GM04504 (cell line): ENCODE measurements around the gene MYCBP.
"Not testable (repeated sequence)": the region's sequence is repeated elsewhere in the genome, so short reads cannot be mapped to it uniquely, and the experiment has no call there.

ENCODE experiments used
- DNase-seq: peaks from one replicate; pipeline ENCODE4 v3.0.0-alpha.2; 2012; ENCODE audit warnings: low read depth

The MYCBP gene

GRCh38 chr1:38867208-38867607 lies 5.9 kb downstream of the MYCBP start:
- no peak for DNase-seq

GRCh38 chr1:38865112-38865715 lies 7.9 kb downstream of the MYCBP start:
- no peak for DNase-seq

DNA sequence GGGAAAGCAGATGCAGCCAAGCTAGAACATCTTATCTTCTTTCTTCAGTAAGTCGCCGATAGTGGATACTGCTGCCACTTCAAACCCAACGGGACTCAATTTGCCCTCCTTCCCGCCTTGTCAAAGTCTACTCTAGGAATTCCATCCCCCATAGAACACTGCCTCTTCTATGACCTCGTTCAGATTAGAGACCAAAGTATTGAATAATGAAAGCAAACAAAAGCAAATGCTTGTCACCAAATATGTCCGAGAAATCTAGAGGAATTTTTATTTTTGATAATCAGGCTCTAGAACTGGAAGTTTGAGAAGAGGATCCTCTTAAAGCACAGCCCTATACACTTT lies 12.7 kb downstream of the MYCBP start:
- no peak for DNase-seq

GRCh38 chr1:38859561-38860453 lies 13.3 kb downstream of the MYCBP start, which contains the start of gene RRAGC:
Gene RRAGC, minus strand, starts transcription at chr1:38859772. Its CDS starts 126 bp downstream, at chr1:38859646.
- peak; percentile 98 for DNase-seq

DNA sequence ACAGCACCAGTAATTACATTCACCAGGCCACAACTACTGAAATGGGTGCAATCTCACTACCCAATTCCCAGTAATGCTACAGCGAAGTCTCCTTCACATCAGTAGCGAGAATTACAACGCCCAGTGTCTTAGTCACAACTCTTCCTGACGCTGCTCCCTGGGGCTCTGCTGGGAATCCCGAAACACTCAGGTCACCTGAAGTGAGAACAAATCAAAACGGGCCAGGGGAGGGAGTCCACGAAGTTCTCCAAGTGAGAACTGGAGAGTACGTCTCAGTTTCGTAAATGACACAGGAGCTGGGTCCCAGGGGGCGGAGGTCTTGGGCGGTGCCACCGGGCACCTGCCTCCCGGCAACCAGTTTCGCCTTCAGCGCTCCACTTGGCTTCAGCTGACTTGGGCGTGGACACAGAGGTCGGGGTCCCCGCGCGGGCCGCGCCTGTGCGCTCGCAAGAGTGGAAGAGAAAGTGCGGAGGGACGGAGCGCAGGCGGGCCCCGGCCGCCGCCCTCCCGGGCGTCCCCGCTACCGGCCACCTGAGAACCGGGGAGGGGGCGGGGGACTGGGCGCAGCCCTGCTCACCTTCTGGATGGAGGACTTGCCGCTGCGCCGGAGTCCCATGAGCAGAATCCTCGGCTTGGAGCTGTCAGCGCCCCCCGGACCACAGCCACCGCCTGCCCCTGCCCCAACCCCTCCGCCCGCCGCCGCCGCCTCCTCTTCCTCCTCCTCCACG lies 14.2 kb downstream of the MYCBP start:
- peak; percentile 45 for DNase-seq

DNA sequence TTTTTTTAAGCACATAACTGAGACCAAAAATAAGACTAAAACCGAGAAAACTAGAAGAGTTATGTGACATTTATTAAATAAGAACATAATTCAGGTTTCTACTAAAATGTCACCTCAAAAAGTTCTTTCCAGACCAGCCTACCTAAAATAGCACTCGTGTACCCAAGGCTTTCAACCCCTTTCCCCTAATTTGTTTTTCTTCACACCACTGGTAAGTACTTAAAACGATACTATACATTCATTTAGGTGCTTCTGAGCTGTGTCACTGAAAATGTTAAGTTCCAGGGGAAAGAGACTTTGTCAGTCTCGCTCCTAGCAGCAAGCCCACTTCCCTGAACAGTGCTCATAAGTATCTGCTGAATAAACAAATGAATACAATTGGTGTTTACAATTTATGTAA lies 20.4 kb downstream of the MYCBP start:
- no peak for DNase-seq

DNA sequence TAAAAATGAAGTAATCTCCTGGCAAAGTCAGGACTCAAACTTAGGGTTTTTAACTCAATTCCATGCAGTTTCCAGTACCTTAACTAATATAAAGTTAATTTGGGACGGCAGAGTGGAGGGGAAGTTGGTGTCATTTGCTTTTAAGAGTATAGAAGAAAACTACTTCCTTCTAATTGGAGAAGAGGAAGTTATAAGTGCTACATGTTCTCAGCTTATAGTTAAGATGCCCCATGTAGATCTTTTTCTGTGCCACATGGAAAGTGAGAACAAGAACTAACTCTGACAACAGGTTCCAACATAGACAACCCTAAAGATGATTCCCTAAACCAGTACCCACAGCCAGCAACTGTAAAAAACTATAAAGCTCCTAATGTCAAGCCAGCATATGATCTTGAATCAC lies 25.1 kb downstream of the MYCBP start:
- DNase-seq = no peak

DNA sequence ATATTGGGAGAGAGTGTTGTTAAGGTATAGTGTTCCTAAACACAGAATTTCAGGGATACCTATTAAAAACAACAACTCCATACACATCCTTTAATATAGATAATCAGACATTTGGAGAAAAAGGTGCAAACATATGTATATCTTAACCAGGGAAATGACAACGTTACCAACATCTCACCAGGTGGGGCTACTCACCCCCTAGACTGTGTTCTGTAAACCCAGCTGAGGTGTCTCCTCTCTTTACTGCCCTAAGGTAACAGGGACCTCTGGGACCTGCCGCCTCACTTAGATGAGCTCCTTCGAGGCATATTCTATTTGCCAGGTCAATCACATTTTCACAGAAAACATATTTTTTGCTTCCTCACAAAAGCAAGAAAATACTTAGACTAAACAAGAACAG lies 26.9 kb downstream of the MYCBP start:
- DNase-seq = no peak

DNA sequence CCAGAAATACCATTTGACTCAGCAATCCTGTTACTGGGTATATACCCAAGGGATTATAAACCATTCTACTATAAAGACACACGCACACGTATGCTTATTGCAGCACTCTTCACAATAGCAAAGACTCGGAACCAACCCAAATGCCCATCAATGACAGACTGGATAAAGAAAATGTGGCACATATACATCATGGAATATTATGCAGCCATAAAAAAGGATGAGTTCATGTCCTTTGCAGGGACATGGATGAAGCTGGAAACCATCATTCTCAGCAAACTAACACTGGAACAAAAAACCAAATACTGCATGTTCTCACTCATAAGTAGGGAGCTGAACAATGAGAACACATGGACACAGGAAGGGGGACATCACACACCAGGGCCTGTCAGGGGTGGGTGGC lies 28.1 kb downstream of the MYCBP start:
- not testable (repeated sequence) for DNase-seq

DNA sequence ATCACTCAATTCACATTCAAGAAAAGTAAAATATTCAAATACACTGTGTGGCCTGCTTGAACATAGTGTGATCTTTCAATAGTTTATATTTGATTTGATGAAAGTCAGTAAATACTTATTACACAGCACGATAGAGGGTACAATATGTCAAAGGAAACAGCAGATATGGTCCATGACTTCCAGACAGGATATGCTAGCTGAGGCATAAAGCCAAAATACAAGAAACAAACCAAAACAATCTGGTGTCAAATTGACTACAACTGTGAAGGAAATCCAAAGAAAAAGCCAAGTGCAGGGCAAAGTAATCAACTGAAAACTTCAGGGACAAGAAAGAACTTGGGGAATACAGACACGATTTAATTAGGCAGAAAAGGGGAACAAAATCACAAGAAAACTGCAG lies 32.9 kb downstream of the MYCBP start:
- no peak for DNase-seq

DNA sequence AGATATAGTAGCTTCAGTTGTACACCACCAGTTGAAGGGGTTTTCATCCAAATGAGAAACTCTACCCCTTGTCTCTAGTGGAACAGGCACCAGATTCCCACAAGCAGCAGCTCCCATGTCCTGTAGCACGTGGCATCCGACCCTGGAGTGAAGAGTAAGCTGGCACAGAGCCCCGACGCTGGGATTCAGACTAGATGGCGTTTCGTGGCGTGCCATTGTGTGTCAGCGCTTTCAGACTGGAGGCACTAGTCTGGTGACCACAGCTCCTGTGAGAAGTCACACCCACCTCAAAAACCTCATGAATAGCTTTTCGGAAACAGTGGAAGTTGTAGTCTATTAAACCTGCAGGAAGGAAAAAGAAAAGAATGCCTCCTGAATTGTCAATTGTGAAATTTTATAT lies 33.8 kb downstream of the MYCBP start:
- no peak for DNase-seq

GRCh38 chr1:38836316-38836715 lies 36.8 kb downstream of the MYCBP start:
- DNase-seq = not testable (repeated sequence)

DNA sequence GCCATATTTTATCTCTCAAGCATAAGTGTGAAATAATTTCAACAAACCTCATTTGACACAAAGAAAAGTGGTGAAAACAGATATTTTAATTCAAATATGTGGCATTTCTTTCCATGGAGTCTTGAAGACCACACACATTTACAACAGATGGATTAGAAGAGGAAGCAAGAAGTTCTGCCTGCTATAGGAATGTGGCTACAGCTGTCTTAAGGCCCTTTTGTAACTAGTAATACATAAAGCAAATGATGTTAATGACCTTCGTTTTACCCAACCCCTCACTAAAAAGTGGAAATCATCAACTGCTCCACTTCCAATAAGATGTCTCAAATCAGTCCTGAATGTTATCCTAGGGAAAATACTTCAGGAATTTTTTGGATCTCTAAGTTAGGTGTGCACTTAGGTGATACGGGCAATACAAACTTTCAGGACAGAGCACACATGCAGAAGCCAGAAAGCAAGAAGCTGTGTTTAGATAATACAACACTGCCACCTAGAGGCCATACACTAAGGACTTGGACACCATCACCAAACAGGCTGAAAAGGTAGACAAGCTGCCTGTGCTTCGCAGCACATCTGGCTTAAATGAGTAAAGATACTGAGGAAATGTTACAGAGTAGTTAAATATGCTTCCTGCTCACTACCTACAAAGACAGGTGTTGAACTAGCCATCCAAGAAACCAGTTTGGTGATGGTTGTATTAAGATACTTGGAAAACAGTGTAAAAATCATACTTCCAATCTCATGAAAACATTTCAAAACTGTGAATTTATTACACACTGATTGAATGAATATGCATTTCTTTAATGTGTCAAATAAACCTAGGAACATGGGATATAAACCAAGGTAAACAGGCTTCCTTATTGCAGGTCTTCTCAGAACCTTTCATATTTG lies 38.0 kb downstream of the MYCBP start:
- peak; percentile 63 for DNase-seq

DNA sequence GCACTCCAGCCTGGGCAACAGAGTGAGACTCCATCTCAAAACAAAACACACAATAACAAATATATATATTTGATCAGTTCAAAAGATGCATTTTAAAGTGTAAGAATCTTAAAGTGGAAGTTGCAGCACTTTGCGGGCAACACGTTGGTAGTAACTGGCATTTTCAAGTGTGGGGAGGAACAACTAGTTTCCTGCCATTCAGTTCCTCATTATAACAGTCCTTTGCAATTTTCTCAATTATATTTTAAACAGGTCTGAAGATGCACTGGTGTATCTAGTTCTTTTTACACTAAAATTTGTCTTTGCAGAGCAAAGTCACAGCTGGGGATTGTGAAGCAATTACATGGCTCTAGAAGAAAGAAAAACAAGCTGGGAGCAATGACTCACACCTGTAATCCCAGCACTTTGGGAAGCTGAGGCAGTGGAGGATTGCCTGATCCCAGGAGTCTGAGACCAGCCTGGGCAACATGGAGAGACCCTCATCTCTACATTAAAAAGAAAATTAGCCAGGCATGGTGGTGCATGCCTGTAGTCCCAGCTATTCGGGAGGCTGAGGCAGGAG lies 38.8 kb downstream of the MYCBP start:
- DNase-seq = no peak

GRCh38 chr1:38833146-38833545 lies 40.0 kb downstream of the MYCBP start:
- no peak for DNase-seq

DNA sequence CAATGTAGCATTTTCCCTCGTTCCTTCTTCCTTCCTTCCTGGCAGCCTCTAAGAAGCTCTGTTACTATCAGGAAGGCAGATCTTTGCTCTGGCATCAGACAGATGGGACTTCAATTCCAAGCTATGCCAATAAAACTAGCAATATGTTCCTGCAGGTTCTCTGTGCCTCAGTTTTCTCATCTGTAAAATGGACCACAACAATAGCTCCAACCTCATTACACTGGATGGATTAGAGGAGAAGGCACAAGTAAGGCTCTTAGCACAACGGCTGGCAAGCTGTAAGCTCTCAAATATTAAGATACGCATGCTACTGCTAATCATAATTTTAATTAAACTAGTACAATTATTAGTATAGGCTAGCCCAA lies 40.8 kb downstream of the MYCBP start:
- DNase-seq = no peak

DNA sequence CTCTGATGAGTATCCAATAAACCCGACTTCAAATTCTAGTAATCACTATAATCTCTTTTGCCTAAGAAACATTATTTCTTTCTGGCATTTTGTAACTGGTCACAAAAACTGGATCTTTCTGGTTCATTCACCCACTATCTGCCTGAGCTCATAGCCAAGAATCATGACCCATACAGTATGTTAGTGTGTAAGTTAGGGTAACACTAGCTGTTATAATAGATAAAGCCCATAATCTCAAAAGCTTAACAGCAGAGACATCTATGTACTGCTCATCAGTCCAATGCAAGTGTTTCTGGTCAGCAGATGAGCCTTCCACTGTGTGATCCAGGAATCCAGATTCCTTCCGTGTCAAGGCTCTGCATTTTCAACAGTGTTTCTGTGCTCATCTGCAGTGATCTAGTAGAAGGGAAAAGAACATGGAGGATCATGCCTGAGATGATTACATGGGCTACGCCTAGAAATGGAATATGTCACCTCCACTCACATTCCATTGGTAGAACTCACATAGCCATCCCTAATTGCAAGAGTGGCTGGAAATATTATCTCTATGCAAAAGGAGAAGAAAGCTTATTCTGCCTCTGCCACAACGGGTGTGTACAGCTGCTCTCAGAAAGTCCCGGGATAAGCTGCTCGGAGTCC lies 41.3 kb downstream of the MYCBP start:
- no peak for DNase-seq

- DNase-seq = no peak
These were observed 43.8 kb downstream of the MYCBP start for GRCh38 chr1:38829368-38829767.

DNA sequence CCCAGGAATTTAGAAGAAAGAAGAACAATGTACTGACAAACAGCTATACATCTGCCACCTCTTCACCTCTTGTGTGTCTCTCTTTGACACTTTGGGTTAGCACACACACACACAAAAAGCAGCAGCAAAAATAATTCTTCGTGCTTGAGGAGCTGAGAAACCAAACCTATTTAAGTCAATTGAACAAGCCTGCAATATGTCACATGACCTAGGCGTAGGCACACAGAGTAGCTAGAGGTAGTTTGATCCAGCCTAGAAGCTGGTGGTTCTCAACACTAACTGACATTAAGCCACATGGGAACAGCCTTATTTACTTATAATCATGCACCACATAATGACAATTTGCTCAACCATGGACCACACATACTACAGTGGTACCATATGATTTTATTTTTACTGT lies 45.8 kb downstream of the MYCBP start:
- DNase-seq = no peak

DNA sequence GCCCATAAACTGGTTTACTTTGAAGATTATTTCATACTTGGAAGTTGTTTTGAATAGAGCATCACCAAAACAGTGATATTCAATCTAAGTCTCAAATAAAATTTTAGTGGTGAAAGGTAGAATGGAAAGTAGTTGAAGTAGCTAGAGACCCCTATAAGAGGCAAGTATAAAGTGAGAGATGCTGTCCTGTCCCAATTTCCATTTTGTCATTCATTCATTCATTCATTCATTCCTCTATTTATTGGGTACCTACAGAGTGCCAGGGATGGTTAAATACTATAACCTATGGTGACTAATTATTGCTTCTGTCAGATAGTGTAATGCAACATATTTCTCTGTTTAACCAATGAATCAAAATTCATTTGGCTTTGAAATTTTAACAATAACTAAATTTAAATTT lies 46.3 kb downstream of the MYCBP start:
- no peak for DNase-seq

DNA sequence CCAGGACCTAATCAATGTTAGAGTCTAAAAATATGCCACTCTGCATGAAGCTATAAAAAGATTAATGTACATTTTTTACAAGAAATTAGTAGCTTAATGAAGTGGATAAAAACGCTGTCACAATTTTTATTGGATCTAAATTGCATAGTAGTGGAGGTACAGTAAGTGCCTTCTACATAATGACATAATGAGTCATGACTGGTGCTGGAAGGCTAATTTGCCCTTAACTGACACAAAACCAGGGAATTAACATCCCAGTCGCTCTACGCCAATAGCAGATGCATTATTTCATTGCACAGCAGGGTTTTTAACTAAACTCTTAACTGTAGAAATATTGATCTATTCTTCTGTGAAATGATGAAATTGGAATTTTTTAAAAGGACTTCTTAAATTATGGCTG lies 46.9 kb downstream of the MYCBP start:
- no peak for DNase-seq
